ENCODE measurements around the gene INTS3. TPM values are rescaled to one million over a fixed set of nuclear protein-coding genes. Genes with fewer than 3 reads are reported as not detected.

INTS3 gene
- 31.3 and 42.7 TPM in 2 replicates for total RNA-seq

- DNase-seq, result peak; percentile 100
Observed at GRCh38 chr1:153727463-153728304, at the start of gene INTS3. Gene INTS3 (plus strand): TSS chr1:153728050. CDS start chr1:153728635, 585 bp downstream.

GRCh38 chr1:153678519-153679336 lies 49.1 kb upstream of the INTS3 start, which contains the start of gene NPR1:
Gene NPR1 (plus strand): TSS chr1:153678688. CDS start chr1:153679109, 421 bp downstream.
- DNase-seq, result peak; percentile 50

DNA sequence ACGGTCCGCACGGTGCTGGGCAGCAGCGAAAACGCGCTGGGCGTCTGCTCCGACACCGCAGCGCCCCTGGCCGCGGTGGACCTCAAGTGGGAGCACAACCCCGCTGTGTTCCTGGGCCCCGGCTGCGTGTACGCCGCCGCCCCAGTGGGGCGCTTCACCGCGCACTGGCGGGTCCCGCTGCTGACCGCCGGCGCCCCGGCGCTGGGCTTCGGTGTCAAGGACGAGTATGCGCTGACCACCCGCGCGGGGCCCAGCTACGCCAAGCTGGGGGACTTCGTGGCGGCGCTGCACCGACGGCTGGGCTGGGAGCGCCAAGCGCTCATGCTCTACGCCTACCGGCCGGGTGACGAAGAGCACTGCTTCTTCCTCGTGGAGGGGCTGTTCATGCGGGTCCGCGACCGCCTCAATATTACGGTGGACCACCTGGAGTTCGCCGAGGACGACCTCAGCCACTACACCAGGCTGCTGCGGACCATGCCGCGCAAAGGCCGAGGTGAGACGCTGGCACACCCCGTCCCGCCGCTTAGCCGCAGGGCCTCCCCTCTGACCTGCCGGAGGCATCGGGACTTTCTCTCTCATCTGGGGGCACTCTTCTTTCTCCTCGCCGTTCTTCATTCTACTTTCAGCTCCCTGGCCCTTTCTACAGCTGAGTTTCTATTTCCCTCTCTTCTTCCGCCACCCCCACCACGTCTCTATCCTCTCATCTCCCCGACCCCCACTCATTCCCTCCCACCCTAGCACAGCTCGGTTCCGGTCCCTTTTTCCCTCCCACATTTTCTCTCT lies 48.3 kb upstream of the INTS3 start:
- DNase-seq, result peak; percentile 58

DNA sequence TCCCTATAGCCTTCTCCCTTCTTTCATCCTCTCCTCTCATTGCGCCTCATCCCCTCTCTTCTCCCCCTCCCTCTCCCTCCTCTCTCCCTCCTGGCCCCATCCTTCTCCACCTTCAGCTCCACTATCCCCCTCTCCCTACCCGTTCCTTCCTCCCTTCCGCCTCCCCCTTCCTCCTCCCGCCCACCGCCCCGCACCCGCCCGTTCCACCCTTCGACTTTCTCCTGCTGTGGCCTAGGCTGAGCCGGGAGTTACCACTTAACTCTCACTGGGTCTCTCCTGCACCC lies 47.8 kb upstream of the INTS3 start:
- DNase-seq, result no peak

GRCh38 chr1:153682730-153683129 lies 45.1 kb upstream of the INTS3 start:
- DNase-seq, result no peak

GRCh38 chr1:153683854-153684253 lies 44.0 kb upstream of the INTS3 start:
- no peak for DNase-seq

GRCh38 chr1:153684892-153685291 lies 43.0 kb upstream of the INTS3 start:
- DNase-seq, result no peak

GRCh38 chr1:153685544-153686340 lies 42.1 kb upstream of the INTS3 start:
- DNase-seq, result no peak

GRCh38 chr1:153687346-153688125 lies 40.3 kb upstream of the INTS3 start:
- DNase-seq, result no peak

GRCh38 chr1:153688276-153688675 lies 39.6 kb upstream of the INTS3 start:
- no peak for DNase-seq

- no peak for DNase-seq
Observed at GRCh38 chr1:153688736-153689328, 39.0 kb upstream of the INTS3 start.

- DNase-seq, result no peak
Observed at GRCh38 chr1:153693466-153693865, 34.4 kb upstream of the INTS3 start.

- no peak for DNase-seq
Observed at GRCh38 chr1:153696741-153697140, 31.1 kb upstream of the INTS3 start.

GRCh38 chr1:153697191-153698019 lies 30.4 kb upstream of the INTS3 start:
- DNase-seq, result peak; percentile 47

GRCh38 chr1:153698020-153698922 lies 29.6 kb upstream of the INTS3 start:
- DNase-seq, result peak; percentile 94

GRCh38 chr1:153698923-153699714 lies 28.7 kb upstream of the INTS3 start:
- peak; percentile 19 for DNase-seq

- no peak for DNase-seq
Observed at GRCh38 chr1:153699768-153700167, 28.1 kb upstream of the INTS3 start.

GRCh38 chr1:153705484-153705883 lies 22.4 kb upstream of the INTS3 start:
- DNase-seq, result no peak

Data from dermis blood vessel endothelial cell (primary cell).